HG02885 (cell line): ENCODE results near the gene UBAP1L.
"Not testable (repeated sequence)": the region's sequence is repeated elsewhere in the genome, so short reads cannot be mapped to it uniquely, and the experiment has no call there.

Source experiments
- ATAC-seq: cut with Tn5 transposase; IDR thresholded peaks from one replicate; pipeline ENCODE4 v1.9.1; 2021; ENCODE audit warnings: mild to moderate bottlenecking; ENCODE audit not compliant: unreplicated experiment, poor library complexity

Gene UBAP1L

GRCh38 chr15:65101411-65101890 lies 13.5 kb downstream of the UBAP1L start:
- no peak for ATAC-seq

GRCh38 chr15:65100442-65100841 lies 14.6 kb downstream of the UBAP1L start:
- no peak for ATAC-seq

- not testable (repeated sequence) for ATAC-seq
Observed at GRCh38 chr15:65099801-65100200, 15.2 kb downstream of the UBAP1L start.

GRCh38 chr15:65099336-65099735 lies 15.7 kb downstream of the UBAP1L start:
- no peak for ATAC-seq

- ATAC-seq, result no peak
Observed at GRCh38 chr15:65097651-65098263, 17.2 kb downstream of the UBAP1L start.

- no peak for ATAC-seq
Observed at GRCh38 chr15:65096481-65097385, 18.3 kb downstream of the UBAP1L start.

- ATAC-seq, result no peak
Observed at GRCh38 chr15:65095747-65096104, 19.3 kb downstream of the UBAP1L start.

- no peak for ATAC-seq
Observed at GRCh38 chr15:65095011-65095746, 19.8 kb downstream of the UBAP1L start.

- no peak for ATAC-seq
Observed at GRCh38 chr15:65094294-65094995, 20.6 kb downstream of the UBAP1L start.

DNA sequence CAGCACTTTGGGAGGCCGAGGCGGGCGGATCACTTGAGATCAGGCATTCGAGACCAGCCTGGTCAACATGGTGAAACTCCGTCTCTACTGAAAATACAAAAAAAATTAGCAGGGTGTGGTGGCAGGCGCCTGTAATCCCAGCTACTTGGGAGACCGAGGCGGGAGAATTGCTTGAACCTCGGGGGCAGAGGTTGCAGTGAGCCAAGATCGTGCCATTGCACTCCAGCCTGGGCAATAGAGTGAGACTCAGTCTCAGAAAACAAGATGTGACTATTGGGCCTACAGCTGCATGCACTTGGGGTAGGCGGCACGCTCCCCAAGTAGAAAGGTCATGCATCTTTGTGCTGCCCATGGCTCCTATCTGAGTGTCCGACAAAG lies 21.2 kb downstream of the UBAP1L start:
- ATAC-seq, result not testable (repeated sequence)

DNA sequence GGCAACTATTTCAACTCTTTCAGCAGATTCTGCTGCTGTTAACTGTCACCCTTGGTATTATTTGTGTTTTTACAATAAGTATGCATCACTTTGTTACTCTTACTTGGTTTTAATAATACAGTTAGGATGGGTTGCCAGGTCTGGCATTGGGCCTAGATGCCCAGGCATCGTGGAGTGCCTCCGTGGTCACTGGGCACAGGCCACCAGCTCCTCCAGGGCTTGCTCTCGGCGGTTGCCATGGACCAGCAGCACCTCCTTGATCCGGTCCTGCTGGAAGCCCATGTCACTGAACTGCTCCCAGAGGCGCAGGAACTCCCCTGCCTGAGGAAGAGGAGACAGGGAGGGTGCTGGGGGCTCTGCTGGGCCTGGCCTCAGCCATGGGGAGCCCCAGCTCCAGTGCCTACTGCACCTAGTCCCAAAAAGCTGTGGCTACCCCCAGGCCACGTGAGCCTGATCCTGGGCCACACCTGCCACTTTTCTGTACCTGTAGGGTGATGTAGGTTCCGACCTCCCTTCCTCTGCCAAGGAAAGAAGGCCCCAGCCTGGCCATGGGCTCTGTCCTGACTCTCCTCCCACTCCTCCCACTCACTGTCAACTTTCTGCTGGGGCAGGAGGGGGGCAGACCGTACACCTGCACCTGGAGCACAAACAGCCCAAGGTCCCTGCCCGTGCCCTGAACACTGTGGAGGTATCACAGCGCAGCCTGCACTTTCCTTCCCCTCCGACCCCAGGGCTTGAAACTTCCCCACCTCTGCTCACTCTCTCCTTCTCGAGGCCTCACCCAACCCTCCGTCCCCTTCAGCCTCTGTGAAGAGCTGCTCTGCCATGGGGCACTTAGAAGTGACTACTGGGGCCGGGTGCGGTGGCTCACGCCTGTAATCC lies 21.8 kb downstream of the UBAP1L start:
- ATAC-seq, result no peak

- ATAC-seq, result no peak
Observed at GRCh38 chr15:65091946-65092770, 22.8 kb downstream of the UBAP1L start.

- ATAC-seq, result no peak
Observed at GRCh38 chr15:65089206-65089824, 25.7 kb downstream of the UBAP1L start.

GRCh38 chr15:65088643-65089021 lies 26.4 kb downstream of the UBAP1L start:
- ATAC-seq, result no peak

GRCh38 chr15:65087873-65088642 lies 26.9 kb downstream of the UBAP1L start:
- no peak for ATAC-seq

DNA sequence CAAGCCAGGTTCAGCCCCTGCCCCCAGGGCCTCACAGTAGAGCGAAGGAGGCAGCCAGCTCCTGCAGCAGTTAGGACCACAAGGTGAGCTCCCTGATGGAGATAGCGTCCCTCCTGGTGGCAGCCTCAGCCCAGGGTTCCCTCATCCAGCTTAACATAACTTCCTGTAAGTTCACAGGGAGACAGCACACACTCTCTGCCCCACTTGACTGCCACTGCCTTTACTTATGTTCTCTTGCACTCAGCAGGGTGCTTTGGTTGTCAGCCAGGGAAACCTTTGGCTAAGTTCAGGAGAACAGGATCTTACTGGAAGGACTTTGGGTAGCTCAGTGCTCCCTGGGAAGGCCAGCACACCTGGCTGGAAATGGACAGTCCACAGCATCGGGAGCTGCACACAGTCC lies 27.6 kb downstream of the UBAP1L start:
- ATAC-seq, result no peak

DNA sequence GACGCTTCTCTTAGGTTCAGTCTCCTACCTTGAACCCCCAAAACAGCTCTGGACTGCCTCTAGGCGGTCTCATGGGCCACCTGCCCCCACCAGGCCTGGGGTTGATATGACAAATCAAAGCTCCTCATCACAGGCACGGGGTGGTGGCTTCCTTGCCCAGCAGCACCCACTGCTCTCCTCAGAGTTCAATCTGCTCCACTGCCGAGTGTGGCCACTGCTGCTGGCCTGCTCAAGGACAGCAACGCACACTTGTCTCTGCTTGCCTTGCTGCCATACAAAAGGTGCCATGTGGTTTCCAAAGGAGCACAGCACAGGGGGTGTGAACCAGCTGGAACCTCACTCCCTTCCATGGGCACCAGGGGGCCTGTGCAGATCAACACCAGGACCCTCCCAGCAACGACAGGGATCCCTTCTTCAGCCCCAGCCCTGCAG lies 28.3 kb downstream of the UBAP1L start:
- ATAC-seq, result no peak
